Pancreas (tissue), 10 donors: ENCODE measurements around the gene ALPK3. TPM values are rescaled to one million over a fixed set of nuclear protein-coding genes. Genes with fewer than 3 reads are reported as not detected.

Experiments used
- ATAC-seq, 4 donors: fragments of 200-7000 bp; cut with Tn5 transposase; one replicate each; pipeline versions ENCODE4 v1.8.0 to v1.9.1; 2020; ENCODE audit warnings: mild to moderate bottlenecking in 4 of 4, moderate library complexity in 4 of 4
- DNase-seq, 6 donors: peaks; one replicate each; pipeline ENCODE4 v3.0.0-alpha.2; 2020
- FAIRE-seq: peaks from 2 replicates; lab custom pipeline; 2012; peaks lifted over from hg19 to GRCh38; lab: Jason Lieb, UNC
- H3K27ac ChIP-seq, 4 donors: fragments of 200-600 bp; sonication (generic); 1 replicate in 3 of 4; 2 replicates in 1 of 4; pipeline versions ENCODE4 v1.5.0 to v1.8.0; 2020
- H3K27me3 ChIP-seq, 4 donors: fragments of 200-600 bp; one replicate each; pipeline ENCODE4 v1.8.0; 2021
- H3K36me3 ChIP-seq, 3 donors: fragments of 200-600 bp; sonication (generic) in 1 of 3; one replicate each; pipeline versions ENCODE4 v1.5.0 to v1.8.0; 2020 to 2021
- H3K4me1 ChIP-seq, 3 donors: fragments of 200-600 bp; one replicate each; pipeline ENCODE4 v1.8.0; 2021
- H3K4me3 ChIP-seq, 4 donors: fragments of 200-600 bp; sonication (generic) in 2 of 4; one replicate each; pipeline versions ENCODE4 v1.5.0 to v1.8.0; 2020 to 2021
- H3K9me3 ChIP-seq, 4 donors: fragments of 200-600 bp; one replicate each; pipeline ENCODE4 v1.8.0; 2021
- CTCF ChIP-seq, 4 donors: fragments of 200-600 bp; sonication (generic) in 3 of 4; IDR thresholded peaks; one replicate each; pipeline versions ENCODE4 v1.5.0 to v1.8.0; 2021; ENCODE audit warnings: antibody characterized with exemption in 4 of 4
- WGBS, 2 donors: extraction: QIAGEN DNeasy Blood & Tissue Kit; methylation state at CpG; one replicate each; pipeline ENCODE4 v1.1.7; 2013; 5-methylcytosine and 5-hydroxymethylcytosine counted together
- intact Hi-C, 3 donors: fragments of 100-400 bp; cut with DNase I; formaldehyde crosslinking; loops; one replicate each; pipeline versions ENCODE4 v1.11.1 to v1.14.2; 2022
- polyA plus RNA-seq, 2 donors: library from polyadenylated mRNA; stranded (reverse); fragments of 200-250 nt; gene quantifications; one replicate each; pipeline ENCODE4 v1.2.3, GENCODE V29; 2013
- total RNA-seq, 6 donors: library from RNA; stranded (reverse); fragmentation: NEBNext Ultra II Directional in 4 of 6; extraction: Animal tissue kit (Norgen Biotek cat#: 25700) in 4 of 6; gene quantifications; one replicate each; pipeline versions ENCODE4 v1.2.1 to v1.2.4, GENCODE V29; 2021 to 2023
- donor health status: healthy with polysubstance abuse.
- donor health status: DM: no; HTN: no; CAD: no; lungs with moderate emphysema.
- donor health status: DM: no; HTN: no; CAD: no.
- donor health status: control.
- donor health status: control.
- donor health status: Bipolar disorder and iron deficiency.
- donor health status: DM: yes; HTN: yes; CAD: no.
- donor health status: DM: no; HTN: no; CAD: no.
- donor health status: DM: no; HTN: no; CAD: no.
- donor health status: DM: yes; HTN: yes; CAD: no.

ALPK3 gene
- total and polyA plus RNA-seq, 8 donors, result 3.2 to 23.7 (median 9.3) TPM

DNA sequence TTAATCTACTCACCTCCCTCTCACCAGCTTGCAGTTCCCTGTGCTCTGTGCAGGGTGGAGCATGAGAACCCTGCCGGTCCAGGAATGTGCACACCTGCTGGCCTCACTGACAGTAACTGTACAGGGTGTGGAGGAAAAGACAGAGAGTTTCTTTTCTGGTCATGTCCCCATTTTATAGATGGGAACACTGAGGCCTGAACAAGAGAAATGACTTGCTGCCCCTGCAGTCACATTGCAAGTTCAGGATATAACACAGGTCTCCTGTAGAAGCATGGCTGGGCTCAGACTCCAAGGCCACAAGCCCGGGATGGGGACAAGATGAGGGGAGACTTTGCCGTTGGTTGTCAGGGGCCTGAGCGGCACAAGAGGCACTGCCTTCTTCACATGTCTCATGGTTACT is 90.6 kb downstream of the ALPK3 start:
- no peak overlapping the region for H3K27ac ChIP-seq
- 90 to 91% methylated on average over 4 of the region's 4 CpGs for WGBS, 2 donors
- FAIRE-seq (no peak), DNase-seq (peak in 1 of 6 donors; percentile 27), ATAC-seq (no peak)
- peaks cover 8 to 18% (median 18%) of the 10 kb centered on the region in 3 donors for H3K4me1 ChIP-seq
- no peak for TF ChIP-seq CTCF (IDR thresholded peaks at IDR 0.05)
- no peaks in the 10 kb centered on the region for H3K9me3 ChIP-seq
- intact Hi-C loops, result no loop called here
- H3K36me3 ChIP-seq, result no peaks in the 10 kb centered on the region
- no peaks in the 10 kb centered on the region for H3K27me3 ChIP-seq
- H3K4me3 ChIP-seq, result no peak overlapping the region

GRCh38 chr15:84908564-84908963 is 91.4 kb downstream of the ALPK3 start:
- Histone ChIP-seq H3K4me3 (no peak overlapping the region), H3K27ac (peak overlapping the region in 2 of 4 donors; percentile 32 to 46), H3K9me3 (no peaks in the 10 kb centered on the region), H3K27me3 (no peaks in the 10 kb centered on the region), H3K4me1 (peaks cover 8 to 24% (median 21%) of the 10 kb centered on the region in 3 donors), H3K36me3 (no peaks in the 10 kb centered on the region)
- no peak for FAIRE-seq
- intact Hi-C loops, result no loop called here
- peak in 2 of 6 donors; percentile 41 to 50 for DNase-seq
- 58 to 60% methylated on average over 13 of the region's 13 CpGs for WGBS, 2 donors
- no peak for ATAC-seq
- no peak for TF ChIP-seq CTCF (IDR thresholded peaks at IDR 0.05)

DNA sequence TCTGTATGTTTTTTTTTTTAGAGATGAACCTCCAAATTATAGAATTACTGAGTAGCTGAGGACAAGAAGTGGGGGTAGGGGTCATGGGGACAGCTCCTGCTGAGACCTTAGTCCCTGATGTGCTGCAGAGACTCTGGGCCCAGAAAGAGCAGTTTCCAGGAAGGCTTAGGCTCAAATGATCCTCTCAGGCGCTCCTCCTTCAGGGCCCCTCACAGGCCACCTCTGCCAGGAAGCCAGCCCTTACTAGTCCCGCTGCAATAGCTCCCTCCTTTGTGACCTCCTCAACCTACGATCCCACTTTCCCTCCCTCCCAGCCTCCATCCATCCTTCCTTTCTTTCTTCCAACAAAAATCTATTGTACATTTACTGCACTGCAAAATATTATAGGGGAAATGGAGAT is 91.9 kb downstream of the ALPK3 start:
- Histone ChIP-seq H3K9me3 (no peaks in the 10 kb centered on the region), H3K27ac (peak overlapping the region in 2 of 4 donors; percentile 32 to 46), H3K36me3 (no peaks in the 10 kb centered on the region), H3K4me1 (peaks cover 8 to 24% (median 21%) of the 10 kb centered on the region in 3 donors), H3K27me3 (no peaks in the 10 kb centered on the region), H3K4me3 (no peak overlapping the region)
- intact Hi-C loops, result no loop called here
- DNase-seq, result no peak
- no peak for TF ChIP-seq CTCF (IDR thresholded peaks at IDR 0.05)
- ATAC-seq, result no peak
- no peak for FAIRE-seq
- 95 to 98% methylated on average over 3 of the region's 3 CpGs for WGBS, 2 donors

DNA sequence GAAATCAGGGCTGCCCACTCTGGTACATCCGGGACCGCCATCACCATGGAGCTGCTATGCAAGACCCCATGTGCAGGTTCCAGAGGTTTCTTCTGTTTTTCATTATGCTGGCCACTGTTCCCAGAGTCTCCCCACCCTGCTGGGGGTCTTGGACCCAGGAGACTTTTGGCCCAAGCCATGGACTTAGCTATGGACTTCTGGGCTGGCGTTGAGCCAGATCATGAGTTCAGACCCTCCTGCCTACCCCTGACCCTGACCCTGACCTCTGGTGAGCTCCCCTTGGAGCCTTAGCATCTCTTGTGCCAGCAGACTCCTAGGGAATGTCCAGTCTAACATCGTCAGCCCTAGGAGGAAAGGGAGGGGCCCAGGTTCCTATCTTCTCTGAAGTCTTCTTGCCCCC is 92.6 kb downstream of the ALPK3 start:
- 79 to 85% methylated on average over 4 of the region's 4 CpGs for WGBS, 2 donors
- TF ChIP-seq CTCF (IDR thresholded peaks at IDR 0.05), result no peak
- FAIRE-seq (no peak), DNase-seq (peak in 1 of 6 donors; percentile 37), ATAC-seq (no peak)
- Histone ChIP-seq H3K9me3 (no peaks in the 10 kb centered on the region), H3K36me3 (no peaks in the 10 kb centered on the region), H3K27ac (peak overlapping the region in 1 of 4 donors; percentile 95), H3K4me3 (no peak overlapping the region), H3K4me1 (peaks cover 8 to 24% (median 21%) of the 10 kb centered on the region in 3 donors), H3K27me3 (no peaks in the 10 kb centered on the region)
- intact Hi-C loops, result no loop called here

- Histone ChIP-seq H3K27ac (peak overlapping the region; percentile 74 to 95 (median 84)), H3K9me3 (no peaks in the 10 kb centered on the region), H3K27me3 (no peaks in the 10 kb centered on the region), H3K36me3 (no peaks in the 10 kb centered on the region), H3K4me3 (no peak overlapping the region), H3K4me1 (peaks cover 8 to 26% (median 21%) of the 10 kb centered on the region in 3 donors)
- intact Hi-C loops, result no loop called here
- FAIRE-seq (no peak), DNase-seq (peak in 2 of 6 donors; percentile 32 to 49), ATAC-seq (no peak)
- WGBS, 2 donors, result 86 to 90% methylated on average over 17 of the region's 17 CpGs
- TF ChIP-seq CTCF (IDR thresholded peaks at IDR 0.05), result no peak
Observed at GRCh38 chr15:84910928-84911623, 93.9 kb downstream of the ALPK3 start.
